NCI-H1930 (cell line): ENCODE results near the gene HPGDS.
"Not testable (repeated sequence)": the region's sequence is repeated elsewhere in the genome, so short reads cannot be mapped to it uniquely, and the experiment has no call there.

Source experiments
- DNase-seq, 2 experiments: peaks; one replicate each; lab custom pipeline; 2025; lab: John Stamatoyannopoulos, UW

HPGDS gene

GRCh38 chr4:94342694-94343093, at the start of gene HPGDS:
TSS of gene HPGDS (minus strand) at chr4:94342836. CDS start at chr4:94334629, 8,207 bp downstream.
- no peak for DNase-seq

GRCh38 chr4:94390804-94391410, 48.3 kb upstream of the HPGDS start:
- no peak for DNase-seq

GRCh38 chr4:94389595-94390267, 47.1 kb upstream of the HPGDS start:
- no peak for DNase-seq

- DNase-seq: not testable (repeated sequence)
Measured at GRCh38 chr4:94387965-94388364, 45.3 kb upstream of the HPGDS start.

- not testable (repeated sequence) for DNase-seq
Measured at GRCh38 chr4:94385452-94385851, 42.8 kb upstream of the HPGDS start.

GRCh38 chr4:94382891-94383290, 40.3 kb upstream of the HPGDS start:
- DNase-seq: not testable (repeated sequence)

GRCh38 chr4:94378047-94378446, 35.4 kb upstream of the HPGDS start:
- DNase-seq: no peak

- no peak for DNase-seq
Measured at GRCh38 chr4:94377294-94377693, 34.7 kb upstream of the HPGDS start.

GRCh38 chr4:94375364-94375763, 32.7 kb upstream of the HPGDS start:
- DNase-seq: no peak

- no peak for DNase-seq
Measured at GRCh38 chr4:94373752-94374151, 31.1 kb upstream of the HPGDS start.

GRCh38 chr4:94372991-94373390, 30.4 kb upstream of the HPGDS start:
- DNase-seq: no peak

GRCh38 chr4:94372228-94372978, 29.8 kb upstream of the HPGDS start:
- no peak for DNase-seq

GRCh38 chr4:94371290-94371689, 28.7 kb upstream of the HPGDS start:
- DNase-seq: no peak

GRCh38 chr4:94370533-94371254, 28.1 kb upstream of the HPGDS start:
- no peak for DNase-seq

- DNase-seq: no peak
Measured at GRCh38 chr4:94369046-94369445, 26.4 kb upstream of the HPGDS start.

- DNase-seq: no peak
Measured at GRCh38 chr4:94368459-94368858, 25.8 kb upstream of the HPGDS start.

- no peak for DNase-seq
Measured at GRCh38 chr4:94365304-94365703, 22.7 kb upstream of the HPGDS start.

GRCh38 chr4:94364527-94364926, 21.9 kb upstream of the HPGDS start:
- no peak for DNase-seq

GRCh38 chr4:94363136-94363655, 20.6 kb upstream of the HPGDS start:
- DNase-seq: no peak

GRCh38 chr4:94359838-94360237, 17.2 kb upstream of the HPGDS start:
- DNase-seq: no peak

- DNase-seq: no peak
Measured at GRCh38 chr4:94359221-94359620, 16.6 kb upstream of the HPGDS start.

GRCh38 chr4:94358101-94358500, 15.5 kb upstream of the HPGDS start:
- no peak for DNase-seq
